H9 (cell line): Measurements from ENCODE around the gene ZNRF1. TPM values are rescaled to one million over a fixed set of nuclear protein-coding genes. Genes with fewer than 3 reads are reported as not detected.

Source experiments
- DNase-seq: peaks from one replicate; pipeline ENCODE4 v3.0.0-alpha.2; 2017
- H2AFZ ChIP-seq: one replicate; pipeline ENCODE4 v1.6.1; 2013; ENCODE audit warnings: mild to moderate bottlenecking, low read length, control low read depth, moderate library complexity
- H2AK5ac ChIP-seq: 2 replicates; pipeline ENCODE4 v1.6.1; 2013; ENCODE audit warnings: low read length, control low read depth, mixed read lengths; ENCODE audit not compliant: insufficient read length
- H2BK120ac ChIP-seq: one replicate; pipeline ENCODE4 v1.6.1; 2013; ENCODE audit warnings: low read depth, mild to moderate bottlenecking, low read length, control low read depth, inconsistent platforms; ENCODE audit not compliant: poor library complexity, severe bottlenecking
- H2BK12ac ChIP-seq: 2 replicates; pipeline ENCODE4 v1.6.1; 2013; ENCODE audit warnings: low read length, control low read depth, mixed read lengths, low read depth; ENCODE audit not compliant: insufficient read length
- H2BK15ac ChIP-seq: 2 replicates; pipeline ENCODE4 v1.6.1; 2013; ENCODE audit warnings: low read depth, low read length, control low read depth
- H2BK20ac ChIP-seq: one replicate; pipeline ENCODE4 v1.6.1; 2013; ENCODE audit warnings: low read depth, mild to moderate bottlenecking, low read length, control low read depth, inconsistent platforms; ENCODE audit not compliant: poor library complexity, severe bottlenecking
- H2BK5ac ChIP-seq: 2 replicates; pipeline ENCODE4 v1.6.1; 2013; ENCODE audit warnings: low read length, control low read depth, mixed read lengths; ENCODE audit not compliant: insufficient read length
- H3K14ac ChIP-seq: 2 replicates; pipeline ENCODE4 v1.6.1; 2013; ENCODE audit warnings: low read length, control low read depth; ENCODE audit not compliant: insufficient read depth
- H3K18ac ChIP-seq: 2 replicates; pipeline ENCODE4 v1.6.1; 2013; ENCODE audit warnings: low read depth, mild to moderate bottlenecking, mixed read lengths, low read length, control low read depth; ENCODE audit not compliant: insufficient read length
- H3K23ac ChIP-seq: 2 replicates; pipeline ENCODE4 v1.6.1; 2013; ENCODE audit warnings: low read length, control low read depth, mixed read lengths, low read depth; ENCODE audit not compliant: insufficient read length
- H3K23me2 ChIP-seq: 2 replicates; pipeline ENCODE4 v1.6.1; 2013; ENCODE audit warnings: low read depth, mild to moderate bottlenecking, mixed read lengths, low read length, control low read depth; ENCODE audit not compliant: insufficient read length, poor library complexity, severe bottlenecking
- H3K27ac ChIP-seq: 2 replicates; pipeline ENCODE4 v1.5.1; 2013; ENCODE audit warnings: low read length, control low read depth, mixed read lengths, low read depth; ENCODE audit not compliant: insufficient read length
- H3K27me3 ChIP-seq: 2 replicates; pipeline ENCODE4 v1.6.1; 2013; ENCODE audit warnings: low read length, control low read depth, inconsistent platforms; ENCODE audit not compliant: insufficient read depth
- H3K4ac ChIP-seq: 2 replicates; pipeline ENCODE4 v1.6.1; 2013; ENCODE audit warnings: low read depth, mild to moderate bottlenecking, control low read depth, inconsistent platforms, low read length, moderate library complexity
- H3K4me1 ChIP-seq: 2 replicates; pipeline ENCODE4 v1.6.1; 2013; ENCODE audit warnings: low read length, control low read depth, inconsistent platforms; ENCODE audit not compliant: insufficient read depth
- H3K4me2 ChIP-seq: 2 replicates; pipeline ENCODE4 v1.6.1; 2013; ENCODE audit warnings: low read length, control low read depth, mixed read lengths; ENCODE audit not compliant: insufficient read length, insufficient read depth
- H3K56ac ChIP-seq: 2 replicates; pipeline ENCODE4 v1.6.1; 2013; ENCODE audit warnings: low read depth, mild to moderate bottlenecking, mixed read lengths, low read length, control low read depth; ENCODE audit not compliant: insufficient read length
- H3K79me1 ChIP-seq: 2 replicates; pipeline ENCODE4 v1.6.1; 2013; ENCODE audit warnings: low read depth, mild to moderate bottlenecking, moderate library complexity, low read length, control low read depth, inconsistent platforms; ENCODE audit not compliant: insufficient read depth, poor library complexity, severe bottlenecking
- H3K79me2 ChIP-seq: 2 replicates; pipeline ENCODE4 v1.6.1; 2013; ENCODE audit warnings: low read length, control low read depth, inconsistent platforms; ENCODE audit not compliant: insufficient read depth
- H3K9ac ChIP-seq: 2 replicates; pipeline ENCODE4 v1.6.1; 2013; ENCODE audit warnings: low read length, control low read depth, mixed read lengths; ENCODE audit not compliant: insufficient read length; ENCODE audit errors: extremely low read depth
- H3K9me3 ChIP-seq: one replicate; pipeline ENCODE4 v1.6.1; 2013; ENCODE audit warnings: low read depth, low read length, inconsistent platforms; ENCODE audit not compliant: control insufficient read depth
- H3T11ph ChIP-seq: one replicate; pipeline ENCODE4 v1.6.1; 2013; ENCODE audit warnings: mild to moderate bottlenecking, low read length, control low read depth, inconsistent platforms
- H4K20me1 ChIP-seq: one replicate; pipeline ENCODE4 v1.6.1; 2013; ENCODE audit not compliant: control insufficient read depth, insufficient read length, insufficient read depth
- H4K5ac ChIP-seq: 2 replicates; pipeline ENCODE4 v1.6.1; 2013; ENCODE audit warnings: low read depth, mild to moderate bottlenecking, mixed read lengths, low read length, control low read depth; ENCODE audit not compliant: insufficient read length
- H4K8ac ChIP-seq: replicated peaks from 2 replicates; pipeline ENCODE4 v1.6.1; 2013; ENCODE audit warnings: low read length, control low read depth, mixed read lengths, low read depth; ENCODE audit not compliant: insufficient read length
- H4K91ac ChIP-seq: 2 replicates; pipeline ENCODE4 v1.6.1; 2013; ENCODE audit warnings: low read depth, mild to moderate bottlenecking, moderate library complexity, mixed read lengths, low read length, control low read depth; ENCODE audit not compliant: insufficient read length
- H3K27ac Mint-ChIP-seq, 3 experiments: 2 replicates in 2 of 3; 3 replicates in 1 of 3; pipeline ENCODE4 v1.8.0; 2020 to 2021; ENCODE audit warnings: mixed read lengths in 3 of 3, mild to moderate bottlenecking in 1 of 3, moderate library complexity in 1 of 3
- H3K27me3 Mint-ChIP-seq: 2 replicates; pipeline ENCODE4 v1.8.0; 2021; ENCODE audit warnings: low read depth, mild to moderate bottlenecking, moderate library complexity, mixed read lengths
- H3K36me3 Mint-ChIP-seq, 3 experiments: 2 replicates in 2 of 3; 3 replicates in 1 of 3; pipeline ENCODE4 v1.8.0; 2020 to 2021; ENCODE audit warnings: low read depth in 3 of 3, mixed read lengths in 3 of 3; ENCODE audit not compliant: insufficient read depth in 1 of 3
- H3K4me1 Mint-ChIP-seq, 2 experiments: 2 replicates each; pipeline ENCODE4 v1.8.0; 2020; ENCODE audit warnings: mixed read lengths in 2 of 2
- H3K4me3 Mint-ChIP-seq, 2 experiments: 2 replicates in 1 of 2; 3 replicates in 1 of 2; pipeline ENCODE4 v1.8.0; 2020 to 2021; ENCODE audit warnings: mild to moderate bottlenecking in 2 of 2, mixed read lengths in 2 of 2, moderate library complexity in 1 of 2
- H3K9me3 Mint-ChIP-seq, 2 experiments: 2 replicates in 1 of 2; 3 replicates in 1 of 2; pipeline ENCODE4 v1.8.0; 2020; ENCODE audit warnings: mild to moderate bottlenecking in 2 of 2, mixed read lengths in 2 of 2, moderate library complexity in 1 of 2
- WGBS: extraction: QIAGEN DNeasy Blood & Tissue Kit; methylation state at CpG from one replicate; pipeline ENCODE4 v1.1.7; 2013; ENCODE audit warnings: missing lambda C conversion rate, low lambda C conversion rate, mixed read lengths; ENCODE audit not compliant: insufficient read length; ENCODE audit errors: extremely low coverage; 5-methylcytosine and 5-hydroxymethylcytosine counted together
- total RNA-seq: library from RNA; stranded (reverse); gene quantifications from 2 replicates; pipeline ENCODE4 v1.2.1, GENCODE V29; 2021
- TF ChIP-seq, protein P1 (sequence below): fragments of 200-600 bp; sonication (generic); conservative IDR thresholded peaks from 3 replicates; pipeline ENCODE4 v1.8.0; 2021; ENCODE audit warnings: antibody characterized with exemption, mild to moderate bottlenecking

ZNRF1 gene
- total RNA-seq, 1 experiment from 2014 or later: 49.6 TPM

DNA sequence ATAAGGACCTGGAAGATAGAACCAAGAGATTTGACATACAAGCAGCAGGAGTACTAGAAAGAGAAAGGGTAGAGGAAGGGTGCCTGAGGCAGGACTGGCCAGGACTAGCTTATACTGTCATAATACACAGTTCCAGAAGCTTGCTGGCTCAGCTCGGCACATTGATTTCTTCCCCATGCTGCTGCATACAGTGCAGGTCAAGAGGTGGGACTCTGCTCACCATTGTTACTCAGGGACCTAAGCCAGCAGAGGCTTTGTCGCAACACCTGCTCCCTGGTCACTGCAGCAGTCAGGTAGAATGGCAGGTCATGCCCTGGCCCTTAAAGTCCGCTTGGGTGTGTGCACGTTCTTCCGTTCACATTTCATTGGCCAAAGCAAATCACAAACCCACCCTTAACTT, 85.0 kb downstream of the ZNRF1 start:
- H3K23ac ChIP-seq: no peak overlapping the region

More for the DNA sequence above, 85.0 kb downstream of the ZNRF1 start:
- H3K14ac ChIP-seq: no peak overlapping the region
- Mint-ChIP-seq H3K27me3 (no peaks in the 10 kb centered on the region), H3K4me1 (peaks cover 52 to 56% of the 10 kb centered on the region in 2 experiments), H3K9me3 (no peaks in the 10 kb centered on the region), H3K27ac (no peak overlapping the region), H3K4me3 (no peak overlapping the region), H3K36me3 (peaks cover 2 to 13% (median 5%) of the 10 kb centered on the region in 3 experiments; a peak in 5 of 7 replicates)
- H2BK15ac ChIP-seq: no peak overlapping the region
- no peak overlapping the region for H3K4me2 ChIP-seq
- no peak overlapping the region for H4K5ac ChIP-seq
- H3K23me2 ChIP-seq: no peaks in the 10 kb centered on the region
- H3K9ac ChIP-seq: no peak overlapping the region
- H4K91ac ChIP-seq: no peak overlapping the region
- no peak overlapping the region for H2BK5ac ChIP-seq
- H3K27me3 ChIP-seq: no peaks in the 10 kb centered on the region
- H4K20me1 ChIP-seq: no peaks in the 10 kb centered on the region
- H2BK20ac ChIP-seq: no peak overlapping the region
- no peak overlapping the region for H2AFZ ChIP-seq
- no peak overlapping the region for H4K8ac ChIP-seq
- H3K27ac ChIP-seq: no peak overlapping the region
- no peak overlapping the region for H3T11ph ChIP-seq
- H3K4ac ChIP-seq: no peak overlapping the region
- TF ChIP-seq, protein P1, sequence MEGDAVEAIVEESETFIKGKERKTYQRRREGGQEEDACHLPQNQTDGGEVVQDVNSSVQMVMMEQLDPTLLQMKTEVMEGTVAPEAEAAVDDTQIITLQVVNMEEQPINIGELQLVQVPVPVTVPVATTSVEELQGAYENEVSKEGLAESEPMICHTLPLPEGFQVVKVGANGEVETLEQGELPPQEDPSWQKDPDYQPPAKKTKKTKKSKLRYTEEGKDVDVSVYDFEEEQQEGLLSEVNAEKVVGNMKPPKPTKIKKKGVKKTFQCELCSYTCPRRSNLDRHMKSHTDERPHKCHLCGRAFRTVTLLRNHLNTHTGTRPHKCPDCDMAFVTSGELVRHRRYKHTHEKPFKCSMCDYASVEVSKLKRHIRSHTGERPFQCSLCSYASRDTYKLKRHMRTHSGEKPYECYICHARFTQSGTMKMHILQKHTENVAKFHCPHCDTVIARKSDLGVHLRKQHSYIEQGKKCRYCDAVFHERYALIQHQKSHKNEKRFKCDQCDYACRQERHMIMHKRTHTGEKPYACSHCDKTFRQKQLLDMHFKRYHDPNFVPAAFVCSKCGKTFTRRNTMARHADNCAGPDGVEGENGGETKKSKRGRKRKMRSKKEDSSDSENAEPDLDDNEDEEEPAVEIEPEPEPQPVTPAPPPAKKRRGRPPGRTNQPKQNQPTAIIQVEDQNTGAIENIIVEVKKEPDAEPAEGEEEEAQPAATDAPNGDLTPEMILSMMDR: no peak
- no peak overlapping the region for H3K56ac ChIP-seq
- H2BK120ac ChIP-seq: no peak overlapping the region
- H3K9me3 ChIP-seq: no peaks in the 10 kb centered on the region
- no peak overlapping the region for H2BK12ac ChIP-seq
- peaks cover 10% of the 10 kb centered on the region for H3K4me1 ChIP-seq
- no peak overlapping the region for H3K18ac ChIP-seq
- H2AK5ac ChIP-seq: no peak overlapping the region
- H3K79me1 ChIP-seq: peaks cover 4% of the 10 kb centered on the region
- no peak for DNase-seq
- H3K79me2 ChIP-seq: peaks cover 3% of the 10 kb centered on the region; the same call in 1 of the 2 replicates
- WGBS: no CpG with 5 or more reads among the region's 5 CpGs
